ENCODE data around the gene OPA1. TPM values are rescaled to one million over a fixed set of nuclear protein-coding genes. Genes with fewer than 3 reads are reported as not detected.

The OPA1 gene
- total RNA-seq, 1 experiment from 2014 or later: 93.8 TPM

DNA sequence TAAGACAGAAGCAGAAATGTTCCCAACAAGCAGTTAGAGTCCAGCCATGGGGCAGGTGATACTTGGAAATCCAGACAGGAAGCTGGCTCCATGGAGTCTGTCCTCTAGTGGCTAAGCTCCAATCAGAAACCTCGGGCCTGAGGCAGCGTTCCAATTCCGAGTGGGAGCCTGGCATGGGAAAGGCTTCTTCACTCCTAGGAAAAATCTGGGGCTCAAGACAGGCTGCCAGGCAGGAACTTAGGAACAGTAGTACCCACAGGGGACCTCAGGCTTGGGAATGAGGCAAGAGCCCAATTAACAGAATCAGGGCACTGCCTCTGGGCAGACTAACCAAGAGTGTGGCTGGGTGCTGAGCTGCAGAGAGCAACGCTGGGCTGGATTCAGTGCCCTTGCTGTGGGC is 32.1 kb upstream of the OPA1 start:
- ChIA-PET POLR2A (ENCODE audit: unreplicated experiment) (no interaction called here), CTCF (interaction anchor here (0.6 kb wide), 1 partner anchor 10 kb away, joined by 3 read pairs; no protein-coding TSS in a partner anchor)
- no peaks in the 10 kb centered on the region for H3F3A ChIP-seq (ENCODE audit: low read length, unreplicated experiment)
- H3K27ac ChIP-seq (ENCODE audit: low read length): no peak overlapping the region
- no peak overlapping the region for H2AFZ ChIP-seq (ENCODE audit: low read length)
- intact Hi-C loops (cut with micrococcal nuclease): no loop called here
- H3K9me3 ChIP-seq (ENCODE audit: low read length): no peaks in the 10 kb centered on the region
- no peak overlapping the region for H3K4me3 ChIP-seq (ENCODE audit: low read length)
- no peaks in the 10 kb centered on the region for H3K9me2 ChIP-seq (replicated peaks; ENCODE audit: low read length)
- DNase-seq (no peak), ATAC-seq (no peak)
- peaks cover 34% of the 10 kb centered on the region for H3K27me3 ChIP-seq (ENCODE audit: low read length)
- no peaks in the 10 kb centered on the region for H3K79me2 ChIP-seq (ENCODE audit: low read length)
- no peaks in the 10 kb centered on the region for H3K36me3 ChIP-seq (ENCODE audit: low read depth, low read length)
- no peaks in the 10 kb centered on the region for H4K20me1 ChIP-seq (ENCODE audit: low read length)
- H3K4me2 ChIP-seq (ENCODE audit: low read length): no peak overlapping the region
- TF ChIP-seq EZH2 (IDR thresholded peaks at IDR 0.05; ENCODE audit: low read length, unreplicated experiment) (no peak), EZH2phosphoT487 (IDR thresholded peaks at IDR 0.05; ENCODE audit: borderline replicate concordance, low read length) (no peak)
- TF ChIP-seq, protein P1, sequence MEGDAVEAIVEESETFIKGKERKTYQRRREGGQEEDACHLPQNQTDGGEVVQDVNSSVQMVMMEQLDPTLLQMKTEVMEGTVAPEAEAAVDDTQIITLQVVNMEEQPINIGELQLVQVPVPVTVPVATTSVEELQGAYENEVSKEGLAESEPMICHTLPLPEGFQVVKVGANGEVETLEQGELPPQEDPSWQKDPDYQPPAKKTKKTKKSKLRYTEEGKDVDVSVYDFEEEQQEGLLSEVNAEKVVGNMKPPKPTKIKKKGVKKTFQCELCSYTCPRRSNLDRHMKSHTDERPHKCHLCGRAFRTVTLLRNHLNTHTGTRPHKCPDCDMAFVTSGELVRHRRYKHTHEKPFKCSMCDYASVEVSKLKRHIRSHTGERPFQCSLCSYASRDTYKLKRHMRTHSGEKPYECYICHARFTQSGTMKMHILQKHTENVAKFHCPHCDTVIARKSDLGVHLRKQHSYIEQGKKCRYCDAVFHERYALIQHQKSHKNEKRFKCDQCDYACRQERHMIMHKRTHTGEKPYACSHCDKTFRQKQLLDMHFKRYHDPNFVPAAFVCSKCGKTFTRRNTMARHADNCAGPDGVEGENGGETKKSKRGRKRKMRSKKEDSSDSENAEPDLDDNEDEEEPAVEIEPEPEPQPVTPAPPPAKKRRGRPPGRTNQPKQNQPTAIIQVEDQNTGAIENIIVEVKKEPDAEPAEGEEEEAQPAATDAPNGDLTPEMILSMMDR (conservative IDR thresholded peaks at IDR 0.05; ENCODE audit: low read depth, low read length): no peak
- no peaks in the 10 kb centered on the region for H3K4me1 ChIP-seq (ENCODE audit: insufficient read depth, low read length)
- BruUV-seq (replicated peaks): no TSS peak
- no peak overlapping the region for H3K9ac ChIP-seq (ENCODE audit: low read length)

DNA sequence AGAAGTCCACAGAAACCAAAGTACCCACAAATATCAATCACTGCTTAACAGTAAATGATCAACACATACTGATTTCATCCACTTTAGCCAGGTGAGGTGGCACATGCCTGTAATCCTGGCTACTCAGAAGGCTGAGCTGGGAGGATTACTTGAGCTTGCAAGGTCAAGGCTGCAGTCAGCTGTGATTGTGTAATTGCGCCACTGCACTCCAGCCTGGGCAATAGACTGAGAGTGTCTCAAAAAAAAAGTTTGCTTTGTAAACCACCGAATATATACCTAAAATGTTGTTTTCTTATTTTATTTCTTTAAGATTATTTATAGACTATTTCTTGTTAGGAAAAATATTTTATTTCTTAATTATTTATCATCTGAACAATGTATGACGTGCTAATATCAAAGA is 29.6 kb upstream of the OPA1 start:
- no peaks in the 10 kb centered on the region for H3F3A ChIP-seq (ENCODE audit: low read length, unreplicated experiment)
- H3K9me2 ChIP-seq (replicated peaks; ENCODE audit: low read length): no peaks in the 10 kb centered on the region
- H2AFZ ChIP-seq (ENCODE audit: low read length): no peak overlapping the region
- BruUV-seq (replicated peaks): no TSS peak
- TF ChIP-seq EZH2 (IDR thresholded peaks at IDR 0.05; ENCODE audit: low read length, unreplicated experiment): no peak
- intact Hi-C loops (cut with micrococcal nuclease): no loop called here
- no peak overlapping the region for H3K4me3 ChIP-seq (ENCODE audit: low read length)
- DNase-seq: no peak
- ATAC-seq: no peak
- no peaks in the 10 kb centered on the region for H3K36me3 ChIP-seq (ENCODE audit: low read depth, low read length)
- POLR2A ChIA-PET (ENCODE audit: unreplicated experiment): no interaction called here
- H4K20me1 ChIP-seq (ENCODE audit: low read length): no peaks in the 10 kb centered on the region
- H3K4me1 ChIP-seq (ENCODE audit: insufficient read depth, low read length): no peaks in the 10 kb centered on the region
- CTCF ChIA-PET: no interaction called here
- no peaks in the 10 kb centered on the region for H3K79me2 ChIP-seq (ENCODE audit: low read length)
- no peak overlapping the region for H3K4me2 ChIP-seq (ENCODE audit: low read length)
- H3K27ac ChIP-seq (ENCODE audit: low read length): no peak overlapping the region
- peaks cover 24% of the 10 kb centered on the region for H3K27me3 ChIP-seq (ENCODE audit: low read length)
- H3K9ac ChIP-seq (ENCODE audit: low read length): no peak overlapping the region
- H3K9me3 ChIP-seq (ENCODE audit: low read length): no peaks in the 10 kb centered on the region

DNA sequence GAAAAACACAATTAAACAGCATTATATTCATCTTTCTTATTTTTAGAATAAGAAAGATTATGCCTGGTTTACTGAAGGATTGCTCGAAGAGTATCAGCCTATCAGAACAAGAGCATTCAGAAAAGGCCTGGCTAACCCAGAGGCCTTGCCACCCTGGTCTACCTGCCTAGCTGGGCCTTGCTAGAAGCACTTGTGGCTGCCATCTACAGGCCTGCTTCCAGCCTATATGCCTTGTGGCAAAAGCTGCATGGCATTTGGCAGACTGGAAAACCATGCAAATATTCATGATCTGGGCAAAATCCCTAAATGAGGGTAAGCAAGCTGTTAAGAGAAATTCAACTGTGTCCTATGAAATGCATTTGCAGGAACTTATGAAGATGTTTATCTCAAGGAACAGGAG is 29.0 kb upstream of the OPA1 start:
- POLR2A ChIA-PET (ENCODE audit: unreplicated experiment): no interaction called here
- intact Hi-C loops (cut with micrococcal nuclease): no loop called here
- BruUV-seq (replicated peaks): no TSS peak

More for the DNA sequence above, 29.0 kb upstream of the OPA1 start:
- no peak overlapping the region for H2AFZ ChIP-seq (ENCODE audit: low read length)
- no peaks in the 10 kb centered on the region for H3K4me1 ChIP-seq (ENCODE audit: insufficient read depth, low read length)
- no peak overlapping the region for H3K27ac ChIP-seq (ENCODE audit: low read length)
- no peaks in the 10 kb centered on the region for H4K20me1 ChIP-seq (ENCODE audit: low read length)
- H3K4me2 ChIP-seq (ENCODE audit: low read length): no peak overlapping the region
- CTCF ChIA-PET: interaction anchor here (0.5 kb wide), 1 partner anchor 750 kb away, joined by 6 read pairs; no protein-coding TSS in a partner anchor
- H3K79me2 ChIP-seq (ENCODE audit: low read length): no peaks in the 10 kb centered on the region
- no peaks in the 10 kb centered on the region for H3K9me3 ChIP-seq (ENCODE audit: low read length)
- ATAC-seq (peak; percentile 64; the same call in 1 of the 2 replicates), DNase-seq (peak; percentile 29)
- no peaks in the 10 kb centered on the region for H3F3A ChIP-seq (ENCODE audit: low read length, unreplicated experiment)
- H3K27me3 ChIP-seq (ENCODE audit: low read length): peaks cover 24% of the 10 kb centered on the region
- H3K9me2 ChIP-seq (replicated peaks; ENCODE audit: low read length): no peaks in the 10 kb centered on the region
- H3K9ac ChIP-seq (ENCODE audit: low read length): no peak overlapping the region
- no peak for TF ChIP-seq EZH2 (IDR thresholded peaks at IDR 0.05; ENCODE audit: low read length, unreplicated experiment)
- no peak for TF ChIP-seq EZH2phosphoT487 (IDR thresholded peaks at IDR 0.05; ENCODE audit: borderline replicate concordance, low read length)
- TF ChIP-seq, protein P1 (conservative IDR thresholded peaks at IDR 0.05; ENCODE audit: low read depth, low read length): peak; percentile 46
- H3K36me3 ChIP-seq (ENCODE audit: low read depth, low read length): no peaks in the 10 kb centered on the region
- H3K4me3 ChIP-seq (ENCODE audit: low read length): no peak overlapping the region
